ENCODE data around the gene SH3GL3.
A peak's percentile ranks its signal among the peaks of the same experiment; 100 is the strongest.

SH3GL3 gene, protein sequence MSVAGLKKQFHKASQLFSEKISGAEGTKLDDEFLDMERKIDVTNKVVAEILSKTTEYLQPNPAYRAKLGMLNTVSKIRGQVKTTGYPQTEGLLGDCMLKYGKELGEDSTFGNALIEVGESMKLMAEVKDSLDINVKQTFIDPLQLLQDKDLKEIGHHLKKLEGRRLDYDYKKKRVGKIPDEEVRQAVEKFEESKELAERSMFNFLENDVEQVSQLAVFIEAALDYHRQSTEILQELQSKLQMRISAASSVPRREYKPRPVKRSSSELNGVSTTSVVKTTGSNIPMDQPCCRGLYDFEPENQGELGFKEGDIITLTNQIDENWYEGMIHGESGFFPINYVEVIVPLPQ

DNA sequence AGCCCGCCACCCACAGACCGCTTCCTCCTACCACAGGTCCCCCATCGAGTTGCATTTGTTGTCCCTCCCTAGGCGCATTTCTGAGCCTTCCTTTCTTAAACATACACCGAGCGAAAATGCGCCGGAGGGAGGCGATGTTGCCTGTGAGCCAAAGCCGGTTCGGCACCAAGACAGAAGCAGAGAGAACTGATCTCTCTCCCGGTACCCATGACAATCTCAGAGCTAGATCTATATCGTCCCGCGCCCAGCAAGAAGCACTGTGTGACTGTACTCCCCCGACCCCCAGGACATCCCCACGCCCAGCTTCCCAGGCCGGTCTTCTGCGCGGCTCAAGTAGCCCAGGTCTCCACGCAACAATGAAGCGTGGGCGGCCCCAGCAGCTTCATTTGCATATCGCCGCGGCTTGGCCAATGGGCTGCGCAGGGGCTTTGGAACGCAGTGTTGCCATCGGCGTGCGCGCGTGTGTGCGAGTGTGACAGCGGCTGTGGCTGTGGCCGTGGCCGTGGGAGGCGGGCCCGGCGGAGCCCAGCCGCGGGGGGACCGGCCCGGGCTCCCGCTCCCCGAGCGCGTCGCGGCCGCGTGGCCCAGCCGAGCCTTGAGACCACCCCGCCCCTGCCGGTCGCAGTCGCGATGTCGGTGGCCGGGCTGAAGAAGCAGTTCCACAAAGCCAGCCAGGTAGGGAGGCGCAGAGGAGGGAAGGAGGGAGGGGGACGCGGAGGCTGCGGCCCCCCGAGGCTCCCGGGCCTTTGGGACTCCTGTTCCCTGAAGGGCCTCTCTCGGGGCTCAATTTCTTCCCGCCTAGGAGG lies at the start of gene SH3GL3:
Gene SH3GL3, plus strand, starts transcription at position 438 of the 806 bp plus-strand sequence. Its CDS starts 193 bp downstream, at position 631.
- TF ChIP-seq REST (IDR thresholded peaks at IDR 0.05; ENCODE audit: low read depth) (no peak), ZBTB7A (IDR thresholded peaks at IDR 0.05; ENCODE audit: low read depth) (peak; percentile 61; the same call in 1 of the 2 replicates), EGR1 (IDR thresholded peaks at IDR 0.05) (peak; percentile 98), TEAD4 (IDR thresholded peaks at IDR 0.05) (no peak), TAF1 (IDR thresholded peaks at IDR 0.05; ENCODE audit: low read depth) (no peak), FOXM1 (IDR thresholded peaks at IDR 0.05; ENCODE audit: borderline replicate concordance, low read depth) (no peak), YY1 (IDR thresholded peaks at IDR 0.05; ENCODE audit: low read depth) (no peak), CREB1 (IDR thresholded peaks at IDR 0.05; ENCODE audit: low read depth) (no peak), RAD21 (IDR thresholded peaks at IDR 0.05; ENCODE audit: low read depth) (peak; percentile 53), NFIC (IDR thresholded peaks at IDR 0.05) (no peak), EP300 (IDR thresholded peaks at IDR 0.05; ENCODE audit: borderline replicate concordance) (no peak), TCF12 (IDR thresholded peaks at IDR 0.05; ENCODE audit: low read depth) (no peak), CEBPB (IDR thresholded peaks at IDR 0.05) (no peak)
- TF ChIP-seq, protein P1, sequence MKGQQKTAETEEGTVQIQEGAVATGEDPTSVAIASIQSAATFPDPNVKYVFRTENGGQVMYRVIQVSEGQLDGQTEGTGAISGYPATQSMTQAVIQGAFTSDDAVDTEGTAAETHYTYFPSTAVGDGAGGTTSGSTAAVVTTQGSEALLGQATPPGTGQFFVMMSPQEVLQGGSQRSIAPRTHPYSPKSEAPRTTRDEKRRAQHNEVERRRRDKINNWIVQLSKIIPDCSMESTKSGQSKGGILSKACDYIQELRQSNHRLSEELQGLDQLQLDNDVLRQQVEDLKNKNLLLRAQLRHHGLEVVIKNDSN (IDR thresholded peaks at IDR 0.05): no peak
- TF ChIP-seq, protein P2, sequence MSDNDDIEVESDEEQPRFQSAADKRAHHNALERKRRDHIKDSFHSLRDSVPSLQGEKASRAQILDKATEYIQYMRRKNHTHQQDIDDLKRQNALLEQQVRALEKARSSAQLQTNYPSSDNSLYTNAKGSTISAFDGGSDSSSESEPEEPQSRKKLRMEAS (IDR thresholded peaks at IDR 0.05): peak; percentile 72

DNA sequence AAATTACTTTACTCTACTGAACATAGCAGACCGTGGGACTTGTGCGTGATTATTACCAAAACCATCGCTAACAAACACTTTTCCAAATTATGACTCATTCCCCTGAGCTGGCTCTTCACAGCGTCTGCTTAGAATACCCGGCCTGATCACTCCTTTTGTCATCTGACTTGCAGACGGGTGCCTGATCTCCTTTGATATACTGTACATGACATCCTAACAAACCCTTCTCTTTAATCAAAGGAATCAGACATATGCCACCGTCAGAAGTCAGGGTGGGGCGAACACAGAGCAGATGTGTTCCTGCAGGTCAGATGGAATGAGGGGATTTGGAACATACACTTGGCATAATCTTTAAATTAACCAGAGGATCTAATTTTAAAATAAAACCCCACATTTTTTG lies 48.5 kb upstream of the SH3GL3 start:
- TF ChIP-seq ZBTB7A (IDR thresholded peaks at IDR 0.05; ENCODE audit: low read depth) (no peak), TEAD4 (IDR thresholded peaks at IDR 0.05) (no peak), TAF1 (IDR thresholded peaks at IDR 0.05; ENCODE audit: low read depth) (no peak), YY1 (IDR thresholded peaks at IDR 0.05; ENCODE audit: low read depth) (no peak), TCF12 (IDR thresholded peaks at IDR 0.05; ENCODE audit: low read depth) (no peak), EGR1 (IDR thresholded peaks at IDR 0.05) (no peak), NFIC (IDR thresholded peaks at IDR 0.05) (no peak)
- TF ChIP-seq, protein P1 (IDR thresholded peaks at IDR 0.05): no peak

- TF ChIP-seq CREB1 (IDR thresholded peaks at IDR 0.05; ENCODE audit: low read depth) (no peak), TCF12 (IDR thresholded peaks at IDR 0.05; ENCODE audit: low read depth) (no peak), NFIC (IDR thresholded peaks at IDR 0.05) (no peak), YY1 (IDR thresholded peaks at IDR 0.05; ENCODE audit: low read depth) (no peak)
These were observed 43.0 kb upstream of the SH3GL3 start for GRCh38 chr15:83404121-83404520.

- TF ChIP-seq EP300 (IDR thresholded peaks at IDR 0.05; ENCODE audit: borderline replicate concordance) (no peak), NFIC (IDR thresholded peaks at IDR 0.05) (no peak), TCF12 (IDR thresholded peaks at IDR 0.05; ENCODE audit: low read depth) (no peak), YY1 (IDR thresholded peaks at IDR 0.05; ENCODE audit: low read depth) (no peak), RAD21 (IDR thresholded peaks at IDR 0.05; ENCODE audit: low read depth) (no peak), TAF1 (IDR thresholded peaks at IDR 0.05; ENCODE audit: low read depth) (no peak), REST (IDR thresholded peaks at IDR 0.05; ENCODE audit: low read depth) (no peak), ZBTB7A (IDR thresholded peaks at IDR 0.05; ENCODE audit: low read depth) (no peak), TEAD4 (IDR thresholded peaks at IDR 0.05) (no peak), CREB1 (IDR thresholded peaks at IDR 0.05; ENCODE audit: low read depth) (no peak), FOXM1 (IDR thresholded peaks at IDR 0.05; ENCODE audit: borderline replicate concordance, low read depth) (no peak), EGR1 (IDR thresholded peaks at IDR 0.05) (no peak), CEBPB (IDR thresholded peaks at IDR 0.05) (no peak)
- TF ChIP-seq, protein P2 (IDR thresholded peaks at IDR 0.05): no peak
- TF ChIP-seq, protein P1 (IDR thresholded peaks at IDR 0.05): no peak
These were observed 36.6 kb upstream of the SH3GL3 start for GRCh38 chr15:83410532-83410931.

Data from Ishikawa (cell line).